Measurements from ENCODE around the gene GALR1. TPM values are rescaled to one million over a fixed set of nuclear protein-coding genes. Genes with fewer than 3 reads are reported as not detected.
"Not testable (repeated sequence)": the region's sequence is repeated elsewhere in the genome, so short reads cannot be mapped to it uniquely, and the experiment has no call there.

The GALR1 gene
- total RNA-seq, 5 donors from 2014 or later (not counting 1 experiment from before 2014, with no cell fraction given), result not detected

DNA sequence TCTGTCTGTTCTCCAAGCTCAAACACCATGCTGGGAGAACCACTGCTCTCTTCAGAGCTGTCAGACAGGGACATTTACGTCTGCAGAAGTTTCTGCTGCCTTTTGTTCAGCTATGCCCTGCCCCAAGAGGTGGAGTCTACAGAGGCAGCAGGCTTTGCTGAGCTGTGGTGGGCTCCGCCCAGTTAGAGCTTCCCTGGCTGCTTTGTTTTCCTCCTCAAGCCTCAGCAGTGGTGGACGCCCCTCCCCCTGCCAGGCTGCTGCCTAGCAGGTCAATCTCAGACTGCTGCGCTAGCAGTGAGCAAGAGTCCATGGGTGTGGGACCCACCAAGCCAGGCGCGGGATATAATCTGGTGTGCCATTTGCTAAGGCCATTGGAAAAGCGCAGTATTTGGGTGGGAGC, 41.2 kb downstream of the GALR1 start:
- H3K27me3 ChIP-seq (replicated peaks in 1 of 2; ENCODE audit: control insufficient read depth in 2 of 2, extremely low read depth in 1 of 2, insufficient read depth in 2 of 2, low read length in 1 of 2); ATAC-seq (replicated peaks in 1 of 4); H3K36me3 Mint-ChIP-seq; H3K4me1 Mint-ChIP-seq; POLR2A ChIA-PET; H3K27ac ChIP-seq (ENCODE audit: low read length); H3K36me3 ChIP-seq (ENCODE audit: control insufficient read depth in 2 of 2, extremely low read depth in 1 of 2, insufficient read depth in 1 of 2, low read length in 1 of 2); H3K27ac Mint-ChIP-seq; H3K4me3 Mint-ChIP-seq; CTCF ChIA-PET; DNase-seq; H3K9me3 ChIP-seq; H3K4me3 ChIP-seq (ENCODE audit: control insufficient read depth in 1 of 2, extremely low read depth in 1 of 2, low read length in 1 of 2); H3K4me1 ChIP-seq (ENCODE audit: control insufficient read depth in 1 of 2, extremely low read depth in 1 of 2, insufficient read depth in 2 of 2, low read length in 2 of 2): not testable (repeated sequence)
- WGBS (ENCODE audit: insufficient coverage), result 55% methylated on average over 7 of the region's 7 CpGs
- peaks cover 18 to 21% of the 10 kb centered on the region in 2 donors for H3K27me3 Mint-ChIP-seq
- H3K9me3 Mint-ChIP-seq, result peaks cover 0 to 15% (median 12%) of the 10 kb centered on the region in 3 donors

DNA sequence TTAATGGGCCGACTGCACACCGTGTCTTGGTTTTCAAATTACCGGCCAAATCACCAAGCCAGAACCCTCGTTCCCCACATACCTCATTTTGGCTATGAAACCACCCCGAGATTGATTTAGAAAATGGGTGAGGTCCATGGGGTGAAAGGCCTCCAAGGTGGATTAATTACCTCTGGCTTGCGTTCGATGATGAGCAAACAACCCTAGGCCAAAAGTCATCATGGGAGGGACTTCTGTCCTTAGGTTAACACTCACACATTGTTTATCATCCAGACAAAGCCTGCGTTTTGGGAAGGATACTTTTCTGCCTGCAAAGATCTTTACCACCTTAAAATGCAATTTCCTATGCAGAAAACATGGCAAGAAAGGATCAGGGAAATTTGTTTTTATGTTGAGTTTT, 48.5 kb downstream of the GALR1 start:
- no peaks in the 10 kb centered on the region for H3K36me3 Mint-ChIP-seq
- peaks cover 5 to 9% of the 10 kb centered on the region in 2 donors for H3K27me3 Mint-ChIP-seq
- peaks cover 0 to 11% of the 10 kb centered on the region in 2 experiments for H3K27me3 ChIP-seq (replicated peaks in 1 of 2; ENCODE audit: control insufficient read depth in 2 of 2, extremely low read depth in 1 of 2, insufficient read depth in 2 of 2, low read length in 1 of 2)

DNA sequence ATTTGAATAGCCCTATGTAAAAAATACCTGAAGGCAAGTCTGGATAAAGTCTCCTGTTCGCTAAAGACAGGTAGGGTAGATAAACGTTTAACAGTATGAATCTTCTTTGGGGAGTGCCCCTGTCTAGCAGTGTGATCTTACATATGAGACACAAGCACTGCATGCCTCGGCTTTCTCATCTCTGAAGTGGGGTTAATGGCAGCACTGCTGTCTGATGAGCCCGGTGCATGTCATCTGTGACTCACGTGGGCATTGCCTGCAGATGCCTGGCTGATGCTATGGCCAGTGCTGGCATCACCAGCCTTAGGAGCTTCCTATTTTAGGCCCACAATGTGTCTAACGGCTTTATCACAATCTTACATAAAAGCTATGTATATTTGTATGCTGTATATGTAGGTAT, 50.1 kb downstream of the GALR1 start:
- ATAC-seq (replicated peaks in 1 of 4) (no peak), DNase-seq (no peak)
- 84% methylated on average over 5 of the region's 6 CpGs for WGBS (ENCODE audit: insufficient coverage)
- Mint-ChIP-seq H3K27ac (no peak overlapping the region), H3K36me3 (no peaks in the 10 kb centered on the region), H3K4me1 (no peaks in the 10 kb centered on the region), H3K27me3 (peaks cover 9 to 12% of the 10 kb centered on the region in 2 donors), H3K4me3 (no peak overlapping the region), H3K9me3 (no peaks in the 10 kb centered on the region)
- no peak overlapping the region for H3K27ac ChIP-seq (ENCODE audit: low read length)
- no peaks in the 10 kb centered on the region for H3K4me1 ChIP-seq (ENCODE audit: control insufficient read depth in 1 of 2, extremely low read depth in 1 of 2, insufficient read depth in 2 of 2, low read length in 2 of 2)
- no peak overlapping the region for H3K4me3 ChIP-seq (ENCODE audit: control insufficient read depth in 1 of 2, extremely low read depth in 1 of 2, low read length in 1 of 2)
- no peaks in the 10 kb centered on the region for H3K36me3 ChIP-seq (ENCODE audit: control insufficient read depth in 2 of 2, extremely low read depth in 1 of 2, insufficient read depth in 1 of 2, low read length in 1 of 2)
- no peaks in the 10 kb centered on the region for H3K9me3 ChIP-seq
- H3K27me3 ChIP-seq (replicated peaks in 1 of 2; ENCODE audit: control insufficient read depth in 2 of 2, extremely low read depth in 1 of 2, insufficient read depth in 2 of 2, low read length in 1 of 2), result peaks cover 0 to 11% of the 10 kb centered on the region in 2 experiments
- ChIA-PET POLR2A (no interaction called here), CTCF (no interaction called here)

More for the DNA sequence above, 48.5 kb downstream of the GALR1 start:
- POLR2A ChIA-PET, result no interaction called here
- Histone ChIP-seq H3K4me1 (ENCODE audit: control insufficient read depth in 1 of 2, extremely low read depth in 1 of 2, insufficient read depth in 2 of 2, low read length in 2 of 2) (no peaks in the 10 kb centered on the region), H3K36me3 (ENCODE audit: control insufficient read depth in 2 of 2, extremely low read depth in 1 of 2, insufficient read depth in 1 of 2, low read length in 1 of 2) (no peaks in the 10 kb centered on the region), H3K4me3 (ENCODE audit: control insufficient read depth in 1 of 2, extremely low read depth in 1 of 2, low read length in 1 of 2) (no peak overlapping the region), H3K9me3 (no peaks in the 10 kb centered on the region), H3K27ac (ENCODE audit: low read length) (no peak overlapping the region)
- CTCF ChIA-PET, result no interaction called here
- Mint-ChIP-seq H3K4me3 (no peak overlapping the region), H3K4me1 (no peaks in the 10 kb centered on the region), H3K9me3 (no peaks in the 10 kb centered on the region), H3K27ac (no peak overlapping the region)
- no CpG with 5 or more reads among the region's 8 CpGs for WGBS (ENCODE audit: insufficient coverage)
- no peak for ATAC-seq (replicated peaks in 1 of 4)
- no peak for DNase-seq

- H3K4me3 ChIP-seq (ENCODE audit: control insufficient read depth in 1 of 2, extremely low read depth in 1 of 2, low read length in 1 of 2), result no peak overlapping the region
- H3K27ac ChIP-seq (ENCODE audit: low read length), result no peak overlapping the region
- no peaks in the 10 kb centered on the region for H3K4me1 Mint-ChIP-seq
- H3K9me3 Mint-ChIP-seq, result no peaks in the 10 kb centered on the region
- H3K36me3 ChIP-seq (ENCODE audit: control insufficient read depth in 2 of 2, extremely low read depth in 1 of 2, insufficient read depth in 1 of 2, low read length in 1 of 2), result no peaks in the 10 kb centered on the region
- DNase-seq, result no peak
- WGBS (ENCODE audit: insufficient coverage), result 59% methylated on average over 5 of the region's 7 CpGs
- H3K27ac Mint-ChIP-seq, result no peak overlapping the region
- CTCF ChIA-PET, result no interaction called here
- peaks cover 9 to 18% of the 10 kb centered on the region in 2 donors for H3K27me3 Mint-ChIP-seq
- no peak overlapping the region for H3K4me3 Mint-ChIP-seq
- peaks cover 0 to 11% of the 10 kb centered on the region in 2 experiments for H3K27me3 ChIP-seq (replicated peaks in 1 of 2; ENCODE audit: control insufficient read depth in 2 of 2, extremely low read depth in 1 of 2, insufficient read depth in 2 of 2, low read length in 1 of 2)
- POLR2A ChIA-PET, result no interaction called here
- no peaks in the 10 kb centered on the region for H3K36me3 Mint-ChIP-seq
- H3K9me3 ChIP-seq, result no peaks in the 10 kb centered on the region
- ATAC-seq (replicated peaks in 1 of 4), result no peak
- no peaks in the 10 kb centered on the region for H3K4me1 ChIP-seq (ENCODE audit: control insufficient read depth in 1 of 2, extremely low read depth in 1 of 2, insufficient read depth in 2 of 2, low read length in 2 of 2)
These were observed 50.9 kb downstream of the GALR1 start for GRCh38 chr18:77300579-77300978.

DNA sequence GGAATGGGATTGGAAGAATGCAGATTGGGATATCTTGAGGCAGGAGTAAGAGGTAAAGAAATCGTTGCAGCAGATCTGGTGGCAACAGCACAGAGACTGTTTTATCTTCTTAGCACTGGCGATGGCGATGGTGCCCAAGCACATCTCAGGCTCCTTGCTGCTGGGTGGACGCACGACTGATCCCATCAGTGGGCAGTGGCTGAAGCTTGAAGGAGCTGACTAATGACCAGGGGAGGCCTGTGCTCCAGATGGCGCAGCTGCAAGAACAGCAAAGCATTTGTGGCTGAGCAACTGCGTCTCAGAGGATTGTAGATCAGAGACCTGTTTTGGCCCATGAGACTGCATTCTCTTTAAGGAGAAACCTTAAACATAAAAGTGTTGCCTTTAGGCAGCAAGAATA, 54.6 kb downstream of the GALR1 start:
- Histone ChIP-seq H3K4me1 (ENCODE audit: control insufficient read depth in 1 of 2, extremely low read depth in 1 of 2, insufficient read depth in 2 of 2, low read length in 2 of 2) (no peaks in the 10 kb centered on the region), H3K9me3 (no peaks in the 10 kb centered on the region), H3K27ac (ENCODE audit: low read length) (no peak overlapping the region), H3K27me3 (replicated peaks in 1 of 2; ENCODE audit: control insufficient read depth in 2 of 2, extremely low read depth in 1 of 2, insufficient read depth in 2 of 2, low read length in 1 of 2) (peaks cover 0 to 1% of the 10 kb centered on the region in 2 experiments), H3K4me3 (ENCODE audit: control insufficient read depth in 1 of 2, extremely low read depth in 1 of 2, low read length in 1 of 2) (no peak overlapping the region), H3K36me3 (ENCODE audit: control insufficient read depth in 2 of 2, extremely low read depth in 1 of 2, insufficient read depth in 1 of 2, low read length in 1 of 2) (no peaks in the 10 kb centered on the region)
- 82% methylated on average over 6 of the region's 7 CpGs for WGBS (ENCODE audit: insufficient coverage)
- Mint-ChIP-seq H3K27me3 (peaks cover 10 to 18% of the 10 kb centered on the region in 2 donors), H3K9me3 (no peaks in the 10 kb centered on the region), H3K27ac (no peak overlapping the region), H3K36me3 (no peaks in the 10 kb centered on the region), H3K4me3 (no peak overlapping the region), H3K4me1 (no peaks in the 10 kb centered on the region)
- ChIA-PET CTCF (no interaction called here), POLR2A (no interaction called here)
- DNase-seq (no peak), ATAC-seq (replicated peaks in 1 of 4) (no peak)

DNA sequence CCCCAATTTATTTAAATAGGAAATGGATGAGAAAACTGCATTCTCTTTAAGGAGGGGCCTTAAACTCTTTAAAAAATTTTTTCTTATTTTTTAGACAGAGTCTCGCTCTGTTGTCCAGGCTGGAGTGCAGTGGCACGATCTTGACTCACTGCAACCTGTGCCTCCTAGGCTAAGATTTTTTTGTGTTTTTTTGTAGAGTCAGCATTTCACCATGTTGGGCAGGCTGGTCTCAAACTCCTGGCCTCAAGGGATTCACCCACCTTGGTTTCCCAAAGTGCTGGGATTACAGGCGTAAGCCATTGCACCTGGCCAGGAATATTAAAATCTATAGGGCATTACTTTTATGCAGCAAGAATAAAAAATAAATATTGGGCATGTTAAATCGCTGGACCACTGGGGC, 56.0 kb downstream of the GALR1 start:
- no peak overlapping the region for H3K4me3 ChIP-seq (ENCODE audit: control insufficient read depth in 1 of 2, extremely low read depth in 1 of 2, low read length in 1 of 2)
- ChIA-PET POLR2A (no interaction called here), CTCF (no interaction called here)
- no peaks in the 10 kb centered on the region for H3K9me3 ChIP-seq
- Mint-ChIP-seq H3K36me3 (no peaks in the 10 kb centered on the region), H3K9me3 (no peaks in the 10 kb centered on the region), H3K27me3 (peaks cover 8 to 18% of the 10 kb centered on the region in 2 donors), H3K27ac (no peak overlapping the region), H3K4me1 (no peaks in the 10 kb centered on the region), H3K4me3 (no peak overlapping the region)
- WGBS (ENCODE audit: insufficient coverage), result 100% methylated on average over 1 of the region's 4 CpGs
- DNase-seq (no peak), ATAC-seq (replicated peaks in 1 of 4) (no peak)
- no peak overlapping the region for H3K27ac ChIP-seq (ENCODE audit: low read length)
- H3K27me3 ChIP-seq (replicated peaks in 1 of 2; ENCODE audit: control insufficient read depth in 2 of 2, extremely low read depth in 1 of 2, insufficient read depth in 2 of 2, low read length in 1 of 2), result no peaks in the 10 kb centered on the region
- no peaks in the 10 kb centered on the region for H3K4me1 ChIP-seq (ENCODE audit: control insufficient read depth in 1 of 2, extremely low read depth in 1 of 2, insufficient read depth in 2 of 2, low read length in 2 of 2)
- no peaks in the 10 kb centered on the region for H3K36me3 ChIP-seq (ENCODE audit: control insufficient read depth in 2 of 2, extremely low read depth in 1 of 2, insufficient read depth in 1 of 2, low read length in 1 of 2)

DNA sequence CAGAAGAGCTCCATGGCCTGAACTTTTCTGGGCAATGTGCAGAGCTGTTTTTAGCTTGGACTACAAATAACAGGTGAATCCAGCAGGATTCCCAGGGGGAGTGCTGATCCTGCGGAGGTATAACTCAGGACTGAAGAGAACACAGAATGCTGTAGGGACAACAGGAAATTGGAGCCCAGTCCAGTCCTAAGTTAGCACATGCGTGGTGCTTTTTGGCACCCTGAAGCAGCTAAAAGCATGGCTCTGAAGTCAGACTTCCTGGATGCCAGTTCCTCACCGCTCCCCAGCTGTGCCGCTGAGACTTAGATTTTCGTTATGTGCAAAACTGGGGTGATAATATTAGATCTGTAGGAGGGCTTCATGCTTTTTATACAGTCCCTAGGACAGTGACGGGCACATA, 58.6 kb downstream of the GALR1 start:
- ATAC-seq (replicated peaks in 1 of 4), result no peak
- H3K27ac ChIP-seq (ENCODE audit: low read length), result no peak overlapping the region

More for the DNA sequence above, 58.6 kb downstream of the GALR1 start:
- Mint-ChIP-seq H3K9me3 (no peaks in the 10 kb centered on the region), H3K4me1 (no peaks in the 10 kb centered on the region), H3K27ac (no peak overlapping the region), H3K27me3 (peaks cover 8 to 16% of the 10 kb centered on the region in 2 donors), H3K4me3 (no peak overlapping the region), H3K36me3 (no peaks in the 10 kb centered on the region)
- WGBS (ENCODE audit: insufficient coverage), result 94% methylated on average over 5 of the region's 6 CpGs
- Histone ChIP-seq H3K36me3 (ENCODE audit: control insufficient read depth in 2 of 2, extremely low read depth in 1 of 2, insufficient read depth in 1 of 2, low read length in 1 of 2) (no peaks in the 10 kb centered on the region), H3K4me1 (ENCODE audit: control insufficient read depth in 1 of 2, extremely low read depth in 1 of 2, insufficient read depth in 2 of 2, low read length in 2 of 2) (no peaks in the 10 kb centered on the region), H3K4me3 (ENCODE audit: control insufficient read depth in 1 of 2, extremely low read depth in 1 of 2, low read length in 1 of 2) (no peak overlapping the region), H3K27me3 (replicated peaks in 1 of 2; ENCODE audit: control insufficient read depth in 2 of 2, extremely low read depth in 1 of 2, insufficient read depth in 2 of 2, low read length in 1 of 2) (no peaks in the 10 kb centered on the region), H3K9me3 (no peaks in the 10 kb centered on the region)
- ChIA-PET POLR2A (no interaction called here), CTCF (no interaction called here)
- no peak for DNase-seq

All from T-cell (primary cell).